PC-3 (cell line): ENCODE measurements around the gene NVL. TPM values are rescaled to one million over a fixed set of nuclear protein-coding genes. Genes with fewer than 3 reads are reported as not detected.
A peak's percentile ranks its signal among the peaks of the same experiment; 100 is the strongest.
"Not testable (repeated sequence)": the region's sequence is repeated elsewhere in the genome, so short reads cannot be mapped to it uniquely, and the experiment has no call there.

ENCODE experiments used
- ATAC-seq: fragments of 200-7000 bp; cut with Tn5 transposase; 2 replicates; pipeline ENCODE4 v1.9.1; 2020; ENCODE audit warnings: mild to moderate bottlenecking, moderate library complexity
- BruUV-seq: library from RNA; stranded (reverse); fragments of 400-500 nt; replicated peaks from 2 replicates; lab custom pipeline; 2021; lab: Mats Ljungman, UMichigan
- CTCF ChIA-PET: fragments of 300-600 bp; sonication (Branson Sonifier 250); formaldehyde crosslinking; loops from one replicate; lab custom pipeline; 2022; ENCODE audit warnings: antibody characterized with exemption; lab: Charles Lee
- POLR2A ChIA-PET: fragments of 300-600 bp; sonication (Branson Sonifier 250); formaldehyde crosslinking; loops from one replicate; lab custom pipeline; 2022; ENCODE audit warnings: antibody characterized with exemption; ENCODE audit not compliant: unreplicated experiment; lab: Charles Lee
- DNase-seq: peaks from one replicate; pipeline ENCODE4 v3.0.0-alpha.2; 2015
- H2AFZ ChIP-seq: fragments of 300-600 bp; sonication (generic); 2 replicates; pipeline ENCODE4 v1.6.0; 2016; ENCODE audit warnings: antibody characterized with exemption, low read length
- H3F3A ChIP-seq: fragments of 300-600 bp; sonication (generic); one replicate; pipeline ENCODE4 v1.6.0; 2017; ENCODE audit warnings: antibody characterized with exemption, low read length, control low read depth, mild to moderate bottlenecking; ENCODE audit not compliant: unreplicated experiment
- H3K27ac ChIP-seq: fragments of 300-600 bp; sonication (generic); 2 replicates; pipeline ENCODE4 v1.5.1; 2016; ENCODE audit warnings: mild to moderate bottlenecking, low read length
- H3K27me3 ChIP-seq: fragments of 300-600 bp; sonication (generic); 2 replicates; pipeline ENCODE4 v1.6.1; 2016; ENCODE audit warnings: low read length, mixed read lengths
- H3K36me3 ChIP-seq: fragments of 300-600 bp; sonication (generic); 2 replicates; pipeline ENCODE4 v1.6.1; 2016; ENCODE audit warnings: low read depth, mixed run types, low read length, mixed read lengths
- H3K4me1 ChIP-seq: fragments of 300-600 bp; sonication (generic); 2 replicates; pipeline ENCODE4 v1.5.1; 2016; ENCODE audit warnings: low read length; ENCODE audit not compliant: insufficient read depth
- H3K4me2 ChIP-seq: fragments of 300-600 bp; sonication (generic); 2 replicates; pipeline ENCODE4 v1.6.0; 2016; ENCODE audit warnings: low read length
- H3K4me3 ChIP-seq: fragments of 300-600 bp; sonication (generic); 2 replicates; pipeline ENCODE4 v1.5.1; 2016; ENCODE audit warnings: mild to moderate bottlenecking, low read length, mixed read lengths
- H3K79me2 ChIP-seq: fragments of 300-600 bp; sonication (generic); 2 replicates; pipeline ENCODE4 v1.6.1; 2017; ENCODE audit warnings: low read length, mixed read lengths
- H3K9ac ChIP-seq: fragments of 300-600 bp; sonication (generic); 2 replicates; pipeline ENCODE4 v1.6.0; 2016; ENCODE audit warnings: mild to moderate bottlenecking, low read length
- H3K9me2 ChIP-seq: fragments of 300-600 bp; sonication (generic); replicated peaks from 2 replicates; pipeline ENCODE4 v1.6.1; 2016; ENCODE audit warnings: mixed run types, low read length, mixed read lengths
- H3K9me3 ChIP-seq: fragments of 300-600 bp; sonication (generic); 2 replicates; pipeline ENCODE4 v1.6.1; 2016; ENCODE audit warnings: low read length, mixed read lengths
- H4K20me1 ChIP-seq: fragments of 300-600 bp; sonication (generic); 2 replicates; pipeline ENCODE4 v1.6.1; 2016; ENCODE audit warnings: low read length, mixed read lengths
- EZH2 ChIP-seq: fragments of 300-600 bp; sonication (generic); IDR thresholded peaks from one replicate; pipeline ENCODE4 v1.6.1; 2017; ENCODE audit warnings: antibody characterized with exemption, mild to moderate bottlenecking, low read length; ENCODE audit not compliant: unreplicated experiment
- EZH2phosphoT487 ChIP-seq: fragments of 300-600 bp; sonication (generic); IDR thresholded peaks from 2 replicates; pipeline ENCODE4 v1.6.1; 2018; ENCODE audit warnings: mild to moderate bottlenecking, antibody characterized with exemption, low read length, borderline replicate concordance
- intact Hi-C: fragments of 100-400 bp; cut with micrococcal nuclease; formaldehyde crosslinking; loops from 2 replicates; pipeline ENCODE4 v1.9.0; 2023
- total RNA-seq: library from RNA; depleted of rRNA; stranded (reverse); fragments of >200 nt; gene quantifications from 2 replicates; pipeline ENCODE4 v1.2.3, GENCODE V29; 2014
- TF ChIP-seq, protein P1 (sequence below): fragments of 300-600 bp; sonication (generic); conservative IDR thresholded peaks from 2 replicates; pipeline ENCODE4 v1.5.1; 2017; ENCODE audit warnings: antibody characterized with exemption, low read depth, mild to moderate bottlenecking, low read length

Gene NVL
- total RNA-seq, 1 experiment from 2014 or later, result 37.1 TPM

DNA sequence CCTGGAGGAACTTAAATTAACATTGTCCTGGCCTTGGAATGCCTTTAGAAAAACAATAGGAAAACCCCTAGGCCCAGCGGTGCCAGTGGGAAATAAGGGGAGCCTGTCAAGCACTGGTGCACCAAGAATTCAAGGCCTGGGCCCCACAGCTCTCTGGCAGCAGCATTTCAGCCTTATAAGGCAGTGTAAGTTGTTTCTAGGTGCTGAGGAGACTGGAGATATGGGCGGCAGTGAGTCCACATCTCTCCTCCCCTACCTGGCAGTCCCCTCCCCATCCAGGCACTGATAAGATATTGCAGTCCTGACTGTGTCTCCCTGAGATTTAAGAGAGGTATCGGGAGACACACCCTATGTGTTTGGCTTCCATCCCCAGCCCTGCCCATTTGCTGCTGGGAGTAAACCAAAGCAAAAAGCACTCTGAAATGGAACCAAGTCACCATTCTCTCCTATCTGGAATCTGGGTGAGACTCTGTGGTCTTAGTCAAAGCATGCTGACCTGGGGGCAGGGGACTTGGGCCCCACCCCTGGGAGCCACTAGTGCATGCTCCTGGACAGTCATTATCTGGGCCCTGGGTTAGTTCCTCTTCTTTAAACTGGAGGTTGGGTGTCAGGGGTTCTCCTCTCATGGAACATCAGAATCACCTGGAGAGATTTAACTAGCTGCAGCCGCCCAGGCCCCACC lies 116.4 kb downstream of the NVL start:
- H3K9me2 ChIP-seq, result no peaks in the 10 kb centered on the region
- H3K4me1 ChIP-seq, result peaks cover 26% of the 10 kb centered on the region
- H3K27me3 ChIP-seq, result no peaks in the 10 kb centered on the region
- no peaks in the 10 kb centered on the region for H3F3A ChIP-seq
- H3K9ac ChIP-seq, result no peak overlapping the region
- CTCF ChIA-PET, result no interaction called here
- intact Hi-C loops, result loop anchor here (5.0 kb wide), 1 partner anchor 41 kb away; no protein-coding TSS in a partner anchor
- no peak for TF ChIP-seq EZH2
- TF ChIP-seq EZH2phosphoT487, result no peak
- TF ChIP-seq, protein P1, sequence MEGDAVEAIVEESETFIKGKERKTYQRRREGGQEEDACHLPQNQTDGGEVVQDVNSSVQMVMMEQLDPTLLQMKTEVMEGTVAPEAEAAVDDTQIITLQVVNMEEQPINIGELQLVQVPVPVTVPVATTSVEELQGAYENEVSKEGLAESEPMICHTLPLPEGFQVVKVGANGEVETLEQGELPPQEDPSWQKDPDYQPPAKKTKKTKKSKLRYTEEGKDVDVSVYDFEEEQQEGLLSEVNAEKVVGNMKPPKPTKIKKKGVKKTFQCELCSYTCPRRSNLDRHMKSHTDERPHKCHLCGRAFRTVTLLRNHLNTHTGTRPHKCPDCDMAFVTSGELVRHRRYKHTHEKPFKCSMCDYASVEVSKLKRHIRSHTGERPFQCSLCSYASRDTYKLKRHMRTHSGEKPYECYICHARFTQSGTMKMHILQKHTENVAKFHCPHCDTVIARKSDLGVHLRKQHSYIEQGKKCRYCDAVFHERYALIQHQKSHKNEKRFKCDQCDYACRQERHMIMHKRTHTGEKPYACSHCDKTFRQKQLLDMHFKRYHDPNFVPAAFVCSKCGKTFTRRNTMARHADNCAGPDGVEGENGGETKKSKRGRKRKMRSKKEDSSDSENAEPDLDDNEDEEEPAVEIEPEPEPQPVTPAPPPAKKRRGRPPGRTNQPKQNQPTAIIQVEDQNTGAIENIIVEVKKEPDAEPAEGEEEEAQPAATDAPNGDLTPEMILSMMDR, result no peak
- BruUV-seq, result no TSS peak
- no peak overlapping the region for H3K4me3 ChIP-seq
- ATAC-seq, result no peak; the same call in 1 of the 2 replicates
- no peaks in the 10 kb centered on the region for H3K79me2 ChIP-seq
- POLR2A ChIA-PET, result no interaction called here
- H3K27ac ChIP-seq, result peak overlapping the region; percentile 23; the same call in 1 of the 2 replicates
- no peak overlapping the region for H3K4me2 ChIP-seq
- no peaks in the 10 kb centered on the region for H4K20me1 ChIP-seq
- no peaks in the 10 kb centered on the region for H3K36me3 ChIP-seq
- H3K9me3 ChIP-seq, result no peaks in the 10 kb centered on the region
- peak; percentile 34 for DNase-seq
- no peak overlapping the region for H2AFZ ChIP-seq

DNA sequence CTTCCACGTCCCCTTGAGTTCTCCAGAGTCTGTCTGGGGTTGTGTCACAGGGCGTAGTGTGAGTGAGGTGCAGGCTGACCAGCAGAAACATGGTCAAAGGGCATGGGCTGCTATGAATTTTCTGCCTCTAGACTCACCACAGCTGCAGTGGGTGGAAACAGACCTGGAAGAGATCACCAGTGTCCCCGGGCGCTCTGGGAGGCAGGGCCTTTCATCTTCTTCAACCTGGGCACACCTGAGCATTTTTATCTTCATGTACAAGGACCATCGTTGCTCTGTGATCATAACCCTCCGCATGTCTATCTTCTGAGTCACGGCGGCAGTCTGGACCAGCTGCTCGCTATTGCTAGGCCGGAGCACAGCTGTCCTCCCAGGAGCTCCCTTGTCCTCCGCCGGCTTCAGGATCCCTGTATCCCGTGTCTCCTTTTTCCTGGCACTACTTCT lies 117.3 kb downstream of the NVL start:
- H3K4me3 ChIP-seq, result no peak overlapping the region
- no peak overlapping the region for H3K4me2 ChIP-seq
- H3K4me1 ChIP-seq, result peaks cover 26% of the 10 kb centered on the region
- H2AFZ ChIP-seq, result no peak overlapping the region
- intact Hi-C loops, result loop anchor here (5.0 kb wide), 1 partner anchor 40 kb away; no protein-coding TSS in a partner anchor
- H3K9me2 ChIP-seq, result no peaks in the 10 kb centered on the region
- ChIA-PET POLR2A (no interaction called here), CTCF (no interaction called here)
- H3K9ac ChIP-seq, result no peak overlapping the region
- no peaks in the 10 kb centered on the region for H3K9me3 ChIP-seq
- H3K36me3 ChIP-seq, result no peaks in the 10 kb centered on the region
- H3K27ac ChIP-seq, result no peak overlapping the region
- H3K79me2 ChIP-seq, result no peaks in the 10 kb centered on the region
- no peaks in the 10 kb centered on the region for H3F3A ChIP-seq
- BruUV-seq, result no TSS peak
- no peaks in the 10 kb centered on the region for H3K27me3 ChIP-seq
- DNase-seq (peak; percentile 28), ATAC-seq (no peak; the same call in 1 of the 2 replicates)
- no peak for TF ChIP-seq EZH2
- no peaks in the 10 kb centered on the region for H4K20me1 ChIP-seq

GRCh38 chr1:224211206-224211962 lies 118.6 kb downstream of the NVL start:
- Histone ChIP-seq H3K36me3 (no peaks in the 10 kb centered on the region), H3K9me3 (no peaks in the 10 kb centered on the region), H4K20me1 (no peaks in the 10 kb centered on the region), H3K9me2 (no peaks in the 10 kb centered on the region), H3K27ac (peak overlapping the region; percentile 4; the same call in 1 of the 2 replicates), H3K4me2 (peak overlapping the region; percentile 43; the same call in 1 of the 2 replicates), H3K4me1 (peaks cover 26% of the 10 kb centered on the region), H3K27me3 (no peaks in the 10 kb centered on the region), H3F3A (no peaks in the 10 kb centered on the region), H3K4me3 (no peak overlapping the region), H3K79me2 (no peaks in the 10 kb centered on the region), H2AFZ (no peak overlapping the region), H3K9ac (no peak overlapping the region)
- ChIA-PET POLR2A (no interaction called here), CTCF (no interaction called here)
- intact Hi-C loops, result loop anchor here (5.0 kb wide), 1 partner anchor 39 kb away; no protein-coding TSS in a partner anchor
- ATAC-seq (peak; percentile 89), DNase-seq (peak; percentile 94)
- BruUV-seq, result no TSS peak
- no peak for TF ChIP-seq EZH2
- no peak for TF ChIP-seq EZH2phosphoT487
- TF ChIP-seq, protein P1, result no peak

DNA sequence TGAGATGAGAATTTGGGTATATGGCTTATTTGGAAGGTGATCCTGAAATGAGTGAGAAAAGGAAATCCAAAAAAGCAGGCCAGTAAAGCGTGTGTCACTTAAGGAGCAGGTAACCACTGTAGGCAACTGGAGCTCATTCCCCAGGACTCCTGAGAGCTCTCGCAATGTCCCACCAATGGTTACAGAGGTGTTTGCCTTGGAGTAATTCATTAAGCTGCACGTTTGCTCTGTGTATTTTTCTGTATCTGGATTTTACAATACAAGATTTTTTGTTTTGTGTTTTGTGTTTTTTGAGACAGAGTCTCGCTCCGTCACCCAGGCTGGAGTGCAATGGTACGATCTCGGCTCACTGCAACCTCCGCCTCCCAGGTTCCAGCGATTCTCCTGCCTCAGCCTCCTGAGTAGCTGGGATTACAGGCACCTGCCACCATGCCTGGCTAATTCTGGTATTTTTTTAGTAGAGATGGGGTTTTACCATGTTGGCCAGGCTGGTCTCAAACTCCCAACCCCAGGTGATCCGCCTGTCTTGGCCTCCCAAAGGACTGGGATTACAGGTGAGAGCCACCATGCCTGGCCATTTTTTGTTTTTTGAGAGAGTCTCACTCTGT lies 123.9 kb downstream of the NVL start:
- peak overlapping the region; percentile 51 for H3K4me3 ChIP-seq
- H3K9ac ChIP-seq, result peak overlapping the region; percentile 84
- H3K79me2 ChIP-seq, DNase-seq, H3K9me2 ChIP-seq, H4K20me1 ChIP-seq, H3K36me3 ChIP-seq, BruUV-seq, intact Hi-C loops, H3K27me3 ChIP-seq, H3K9me3 ChIP-seq: not testable (repeated sequence)
- H2AFZ ChIP-seq, result peak overlapping the region; percentile 64
- CTCF ChIA-PET, result interaction anchor here (0.6 kb wide), 1 partner anchor 710 kb away, joined by 3 read pairs; no protein-coding TSS in a partner anchor
- peak overlapping the region; percentile 98 for H3K27ac ChIP-seq
- H3F3A ChIP-seq, result peaks cover 14% of the 10 kb centered on the region
- POLR2A ChIA-PET, result interaction anchor here (0.6 kb wide), 1 partner anchor 10 kb away, joined by 4 read pairs; no protein-coding TSS in a partner anchor
- peak overlapping the region; percentile 82 for H3K4me2 ChIP-seq
- ATAC-seq, result peak; percentile 2; the same call in 1 of the 2 replicates
- peaks cover 32% of the 10 kb centered on the region for H3K4me1 ChIP-seq
